Neural cell (in vitro differentiated cells): ENCODE results near the gene PHIP. TPM values are rescaled to one million over a fixed set of nuclear protein-coding genes. Genes with fewer than 3 reads are reported as not detected.

Experiments used
- H2AFZ ChIP-seq: fragments of 200-600, 300-800 bp; sonication (generic), shearing (Covaris generic); 2 replicates; pipeline ENCODE4 v1.6.0; 2014; ENCODE audit warnings: low read depth, mild to moderate bottlenecking, antibody characterized with exemption, low read length, moderate library complexity
- H3F3A ChIP-seq: fragments of 200-600 bp; shearing (Covaris generic); 2 replicates; pipeline ENCODE4 v1.6.1; 2016; ENCODE audit warnings: mild to moderate bottlenecking, moderate library complexity, mixed read lengths, antibody characterized with exemption, low read length; ENCODE audit not compliant: insufficient read depth, poor library complexity, severe bottlenecking
- H3K27ac ChIP-seq: fragments of 200-600, 300-800 bp; sonication (generic), shearing (Covaris generic); 2 replicates; pipeline ENCODE4 v1.5.1; 2014; ENCODE audit warnings: mild to moderate bottlenecking, low read length, moderate library complexity
- H3K27me3 ChIP-seq: fragments of 300-800, 200-600 bp; sonication (generic), shearing (Covaris generic); 2 replicates; pipeline ENCODE4 v1.6.0; 2014; ENCODE audit warnings: mild to moderate bottlenecking, low read depth, low read length, moderate library complexity; ENCODE audit not compliant: insufficient read depth
- H3K36me3 ChIP-seq: fragments of 300-800, 200-600 bp; sonication (generic), shearing (Covaris generic); 2 replicates; pipeline ENCODE4 v1.5.1; 2014; ENCODE audit warnings: mild to moderate bottlenecking, antibody characterized with exemption, low read length, moderate library complexity; ENCODE audit not compliant: insufficient read depth
- H3K4me2 ChIP-seq: fragments of 300-800, 200-600 bp; sonication (generic), shearing (Covaris generic); 2 replicates; pipeline ENCODE4 v1.6.0; 2014; ENCODE audit warnings: mild to moderate bottlenecking, low read length
- H3K4me3 ChIP-seq: fragments of 300-800, 200-600 bp; sonication (generic), shearing (Covaris generic); 2 replicates; pipeline ENCODE4 v1.5.1; 2014; ENCODE audit warnings: mild to moderate bottlenecking, low read length, moderate library complexity
- H3K79me2 ChIP-seq: fragments of 200-600 bp; shearing (Covaris generic); replicated peaks from 2 replicates; pipeline ENCODE4 v1.6.0; 2014; ENCODE audit warnings: mild to moderate bottlenecking, low read length, moderate library complexity; ENCODE audit not compliant: insufficient read depth
- H3K9ac ChIP-seq: fragments of 300-800, 200-600 bp; sonication (generic), shearing (Covaris generic); 2 replicates; pipeline ENCODE4 v1.6.1; 2016; ENCODE audit warnings: mild to moderate bottlenecking, low read length, mixed read lengths
- H3K9me2 ChIP-seq: fragments of 200-600 bp; shearing (Covaris generic); 2 replicates; pipeline ENCODE4 v1.6.1; 2016; ENCODE audit warnings: mild to moderate bottlenecking, low read length, mixed read lengths; ENCODE audit not compliant: insufficient read depth
- H3K9me3 ChIP-seq: fragments of 200-600, 300-800 bp; sonication (generic), shearing (Covaris generic); 2 replicates; pipeline ENCODE4 v1.6.1; 2016; ENCODE audit warnings: mild to moderate bottlenecking, mixed run types, low read length, moderate library complexity, mixed read lengths
- H4K20me1 ChIP-seq: fragments of 200-600 bp; shearing (Covaris generic); 2 replicates; pipeline ENCODE4 v1.6.1; 2016; ENCODE audit warnings: mild to moderate bottlenecking, mixed run types; ENCODE audit not compliant: insufficient read depth
- CTCF ChIP-seq: fragments of 450-650 bp; IDR thresholded peaks from 2 replicates; pipeline ENCODE4 v1.5.1; 2014; ENCODE audit warnings: antibody characterized with exemption, mild to moderate bottlenecking, moderate library complexity; ENCODE audit not compliant: poor library complexity, severe bottlenecking
- EP300 ChIP-seq: fragments of 450-650 bp; conservative IDR thresholded peaks from 2 replicates; pipeline ENCODE4 v1.6.1; 2014; ENCODE audit warnings: antibody characterized with exemption, mild to moderate bottlenecking, moderate library complexity; ENCODE audit not compliant: poor library complexity, severe bottlenecking
- EZH2 ChIP-seq: fragments of 200-600, 300-800 bp; shearing (Covaris generic), sonication (generic); IDR thresholded peaks from 2 replicates; pipeline ENCODE4 v1.6.1; 2014; ENCODE audit warnings: antibody characterized with exemption, low read length, borderline replicate concordance, mild to moderate bottlenecking; ENCODE audit not compliant: insufficient read depth, poor library complexity, severe bottlenecking
- MXI1 ChIP-seq: fragments of 450-650 bp; conservative IDR thresholded peaks from 2 replicates; pipeline ENCODE4 v1.6.1; 2014; ENCODE audit warnings: antibody characterized with exemption, mild to moderate bottlenecking; ENCODE audit not compliant: poor library complexity, severe bottlenecking
- POLR2AphosphoS5 ChIP-seq: IDR thresholded peaks from 2 replicates; pipeline ENCODE4 v1.6.1; 2012
- SMC3 ChIP-seq: fragments of 450-650 bp; conservative IDR thresholded peaks from 2 replicates; pipeline ENCODE4 v1.6.1; 2014; ENCODE audit warnings: antibody characterized with exemption, mild to moderate bottlenecking, moderate library complexity; ENCODE audit not compliant: poor library complexity
- TAF1 ChIP-seq: IDR thresholded peaks from 2 replicates; pipeline ENCODE4 v1.6.1; 2012; ENCODE audit warnings: low read depth
- polyA plus RNA-seq: library from polyadenylated mRNA; depleted of rRNA; stranded (reverse); fragments of >200 nt; gene quantifications from 2 replicates; pipeline ENCODE4 v1.2.3, GENCODE V29; 2014
- TF ChIP-seq, protein P1 (sequence below): IDR thresholded peaks from 2 replicates; pipeline ENCODE4 v1.6.1; 2012; ENCODE audit warnings: borderline replicate concordance

The PHIP gene
- polyA plus RNA-seq, 1 donor from 2014 or later, result 50.8 TPM

DNA sequence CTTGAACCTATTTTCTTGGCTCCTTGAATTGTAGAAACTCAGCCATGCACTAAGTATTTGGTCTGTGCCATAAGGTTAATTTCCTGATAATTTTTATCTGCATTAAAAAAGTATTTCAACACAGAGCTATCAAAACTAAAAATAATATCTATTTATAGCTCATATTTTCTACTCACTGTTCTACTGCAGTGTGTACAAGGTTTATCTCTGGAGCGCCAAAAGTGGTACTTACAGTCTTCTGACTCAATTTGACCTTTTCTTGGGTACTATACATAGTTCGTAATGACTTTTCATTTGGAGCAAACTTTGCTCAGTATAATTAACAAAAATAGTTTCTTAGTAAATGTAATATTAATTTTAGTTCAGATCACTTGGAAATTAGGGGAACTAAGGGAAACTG lies 141.5 kb downstream of the PHIP start:
- Histone ChIP-seq H3K9ac (no peak overlapping the region), H4K20me1 (no peaks in the 10 kb centered on the region), H3F3A (no peaks in the 10 kb centered on the region), H3K9me3 (no peaks in the 10 kb centered on the region), H3K9me2 (no peaks in the 10 kb centered on the region), H3K36me3 (no peaks in the 10 kb centered on the region), H3K4me3 (no peak overlapping the region), H3K27me3 (no peaks in the 10 kb centered on the region), H2AFZ (no peak overlapping the region), H3K4me2 (no peak overlapping the region), H3K27ac (no peak overlapping the region), H3K79me2 (peaks cover 14% of the 10 kb centered on the region)
- TF ChIP-seq SMC3, result no peak
- TF ChIP-seq CTCF, result no peak
- TF ChIP-seq, protein P1, sequence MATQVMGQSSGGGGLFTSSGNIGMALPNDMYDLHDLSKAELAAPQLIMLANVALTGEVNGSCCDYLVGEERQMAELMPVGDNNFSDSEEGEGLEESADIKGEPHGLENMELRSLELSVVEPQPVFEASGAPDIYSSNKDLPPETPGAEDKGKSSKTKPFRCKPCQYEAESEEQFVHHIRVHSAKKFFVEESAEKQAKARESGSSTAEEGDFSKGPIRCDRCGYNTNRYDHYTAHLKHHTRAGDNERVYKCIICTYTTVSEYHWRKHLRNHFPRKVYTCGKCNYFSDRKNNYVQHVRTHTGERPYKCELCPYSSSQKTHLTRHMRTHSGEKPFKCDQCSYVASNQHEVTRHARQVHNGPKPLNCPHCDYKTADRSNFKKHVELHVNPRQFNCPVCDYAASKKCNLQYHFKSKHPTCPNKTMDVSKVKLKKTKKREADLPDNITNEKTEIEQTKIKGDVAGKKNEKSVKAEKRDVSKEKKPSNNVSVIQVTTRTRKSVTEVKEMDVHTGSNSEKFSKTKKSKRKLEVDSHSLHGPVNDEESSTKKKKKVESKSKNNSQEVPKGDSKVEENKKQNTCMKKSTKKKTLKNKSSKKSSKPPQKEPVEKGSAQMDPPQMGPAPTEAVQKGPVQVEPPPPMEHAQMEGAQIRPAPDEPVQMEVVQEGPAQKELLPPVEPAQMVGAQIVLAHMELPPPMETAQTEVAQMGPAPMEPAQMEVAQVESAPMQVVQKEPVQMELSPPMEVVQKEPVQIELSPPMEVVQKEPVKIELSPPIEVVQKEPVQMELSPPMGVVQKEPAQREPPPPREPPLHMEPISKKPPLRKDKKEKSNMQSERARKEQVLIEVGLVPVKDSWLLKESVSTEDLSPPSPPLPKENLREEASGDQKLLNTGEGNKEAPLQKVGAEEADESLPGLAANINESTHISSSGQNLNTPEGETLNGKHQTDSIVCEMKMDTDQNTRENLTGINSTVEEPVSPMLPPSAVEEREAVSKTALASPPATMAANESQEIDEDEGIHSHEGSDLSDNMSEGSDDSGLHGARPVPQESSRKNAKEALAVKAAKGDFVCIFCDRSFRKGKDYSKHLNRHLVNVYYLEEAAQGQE, result no peak
- no peak for TF ChIP-seq POLR2AphosphoS5
- no peak for TF ChIP-seq EP300
- no peak for TF ChIP-seq EZH2
- no peak for TF ChIP-seq MXI1
- TF ChIP-seq TAF1, result no peak

DNA sequence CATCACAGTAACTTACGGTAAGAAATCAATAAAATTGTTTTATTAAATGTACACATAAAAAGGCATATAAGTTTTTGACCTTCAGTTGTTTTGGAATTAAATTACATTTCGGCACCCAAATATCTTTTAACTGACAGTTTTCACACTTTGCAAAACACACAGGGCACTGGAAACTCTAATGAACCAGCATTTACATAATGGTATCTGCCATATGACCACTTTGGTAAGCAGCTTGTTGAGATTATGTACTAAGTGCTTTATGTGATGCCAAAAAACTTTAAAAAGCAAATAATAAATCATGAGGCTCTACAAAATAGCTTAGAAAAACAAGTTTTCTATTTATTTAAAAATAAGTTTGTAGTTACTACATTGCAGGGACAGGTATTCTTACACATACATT lies 142.5 kb downstream of the PHIP start:
- Histone ChIP-seq H3K27ac (no peak overlapping the region), H4K20me1 (no peaks in the 10 kb centered on the region), H2AFZ (no peak overlapping the region), H3K9ac (no peak overlapping the region), H3K9me3 (no peaks in the 10 kb centered on the region), H3K79me2 (peaks cover 14% of the 10 kb centered on the region), H3F3A (no peaks in the 10 kb centered on the region), H3K4me3 (no peak overlapping the region), H3K4me2 (no peak overlapping the region), H3K9me2 (no peaks in the 10 kb centered on the region), H3K27me3 (no peaks in the 10 kb centered on the region), H3K36me3 (no peaks in the 10 kb centered on the region)
- no peak for TF ChIP-seq CTCF
- TF ChIP-seq EZH2, result no peak
- no peak for TF ChIP-seq MXI1
